ENCODE data around the gene F2RL2.

The F2RL2 gene

DNA sequence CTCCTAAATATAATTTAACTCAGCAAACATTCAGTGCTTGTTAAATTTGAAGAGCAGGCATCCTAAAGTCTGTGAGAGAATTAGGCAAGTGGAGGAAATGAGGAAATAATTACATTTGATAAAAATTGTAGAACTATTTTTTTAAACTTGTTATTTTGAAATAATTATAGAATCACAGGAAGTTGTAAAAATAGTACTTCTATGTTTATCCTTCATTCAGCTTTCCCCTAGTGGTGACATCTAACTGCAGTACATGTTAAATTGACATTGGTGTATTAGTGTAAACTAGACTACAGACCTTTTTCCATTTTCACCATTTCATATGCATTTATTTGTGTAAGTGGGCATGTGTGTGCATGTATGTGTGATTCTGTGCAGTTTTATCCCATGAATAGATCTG is 51.6 kb downstream of the F2RL2 start:
- no peak overlapping the region for H3K27ac ChIP-seq (ENCODE audit: low read depth, low read length)
- H3K4me1 ChIP-seq (ENCODE audit: control insufficient read depth, insufficient read depth, low read length), result no peaks in the 10 kb centered on the region

DNA sequence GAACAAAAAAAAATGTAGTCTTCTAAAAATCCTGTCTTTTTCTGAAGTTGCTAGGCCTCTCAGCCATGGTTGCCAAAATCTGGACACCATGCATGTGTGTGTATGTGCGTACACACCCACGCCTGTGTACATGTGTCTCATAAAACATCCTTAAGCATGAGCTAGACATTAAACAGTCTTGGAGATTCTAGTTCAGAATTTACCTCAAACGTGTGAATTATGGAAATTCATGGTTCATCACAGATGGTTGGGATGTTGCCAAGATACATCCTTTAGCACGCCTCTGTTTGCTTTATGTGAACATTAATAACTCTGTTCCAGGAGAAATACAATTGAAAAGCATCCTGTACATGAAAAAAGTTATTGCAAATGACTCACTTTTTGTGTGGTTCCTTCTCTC is 53.0 kb downstream of the F2RL2 start:
- no peak overlapping the region for H3K9ac ChIP-seq (ENCODE audit: low read length)
- no peaks in the 10 kb centered on the region for H3K4me1 ChIP-seq (ENCODE audit: control insufficient read depth, insufficient read depth, low read length)
- H3K27me3 ChIP-seq (ENCODE audit: control insufficient read depth, insufficient read depth, low read length), result no peaks in the 10 kb centered on the region
- H3K36me3 ChIP-seq (ENCODE audit: control insufficient read depth, insufficient read depth, low read length), result no peaks in the 10 kb centered on the region
- no peak overlapping the region for H3K27ac ChIP-seq (ENCODE audit: low read depth, low read length)
- no peak overlapping the region for H3K4me3 ChIP-seq (ENCODE audit: low read length)

More for the DNA sequence above, 51.6 kb downstream of the F2RL2 start:
- Histone ChIP-seq H3K36me3 (ENCODE audit: control insufficient read depth, insufficient read depth, low read length) (no peaks in the 10 kb centered on the region), H3K27me3 (ENCODE audit: control insufficient read depth, insufficient read depth, low read length) (no peaks in the 10 kb centered on the region), H3K9ac (ENCODE audit: low read length) (no peak overlapping the region), H3K4me3 (ENCODE audit: low read length) (no peak overlapping the region)

All from rectal smooth muscle tissue (tissue), 1 donor.